ENCODE data around the gene BSND. TPM values are rescaled to one million over a fixed set of nuclear protein-coding genes. Genes with fewer than 3 reads are reported as not detected.

The BSND gene
- 0.14 TPM for total RNA-seq
- 0.11 TPM for polyA plus RNA-seq
- long read RNA-seq, donor 1 = 0 reads
- long read RNA-seq, donor 2 = 0 reads
- long read RNA-seq, donor 3 = 0 reads
- long read RNA-seq, donor 4 = 0 reads
- long read RNA-seq, donor 5, full-length matches to known transcripts = 1 of 1 reads
- long read RNA-seq, donor 5, partial matches to known transcripts = 0 of 1 reads
- long read RNA-seq, donor 5, other reads (novel, unspliced or antisense) = 0 of 1 reads
- long read RNA-seq, donor 6 = 0 reads
- long read RNA-seq, donor 7 = 0 reads
- long read RNA-seq, donor 8 = 0 reads
- long read RNA-seq, donor 9 = 0 reads
- long read RNA-seq, donor 10 = 0 reads

DNA sequence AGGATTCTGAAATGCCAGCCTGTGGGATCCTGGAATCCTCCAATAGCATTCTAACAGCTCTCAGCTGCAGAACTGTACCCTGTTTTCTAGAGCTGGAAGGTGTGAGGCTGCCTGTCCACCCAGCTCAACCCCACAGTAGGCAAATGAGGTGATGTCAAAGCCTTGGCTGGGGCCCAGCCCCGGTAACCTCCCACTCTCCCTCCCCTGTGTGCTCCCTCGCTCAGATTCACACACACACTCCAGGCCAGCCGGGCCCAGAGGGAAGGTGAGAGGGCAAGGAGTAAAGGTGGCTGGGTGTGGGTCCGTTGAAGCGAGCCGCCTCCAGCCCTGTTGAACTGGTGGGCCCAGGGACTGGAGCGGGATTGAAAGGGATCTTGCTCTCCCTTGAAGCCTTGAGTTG lies at the start of gene BSND:
BSND (plus strand) TSS at position 257 of the 400 bp plus-strand sequence. CDS start 254 bp downstream, outside the sequence.
- 84% methylated on average over 7 of the region's 7 CpGs for WGBS
- H3K27me3 ChIP-seq (ENCODE audit: control insufficient read depth in 2 of 2, insufficient read depth in 1 of 2, low read length in 1 of 2) = peaks cover 24 to 67% of the 10 kb centered on the region in 2 donors
- H3K27ac ChIP-seq (ENCODE audit: low read depth in 1 of 2, low read length in 1 of 2) = no peak within 1 kb of the TSS
- no peaks in the 10 kb centered on the region for H3K36me3 ChIP-seq (ENCODE audit: control insufficient read depth in 2 of 2, insufficient read depth in 2 of 2, low read length in 1 of 2)
- H3K4me3 ChIP-seq (ENCODE audit: low read length in 2 of 2) = no peak within 1 kb of the TSS
- DNase-seq (ENCODE audit: low read depth in 6 of 9, low spot score in 9 of 9) = no peak
- H3K9me3 ChIP-seq (ENCODE audit: control insufficient read depth in 2 of 2, insufficient read depth in 1 of 2, low read length in 1 of 2) = no peaks in the 10 kb centered on the region
- H3K4me1 ChIP-seq (ENCODE audit: control insufficient read depth in 2 of 2, insufficient read depth in 2 of 2, low read length in 2 of 2) = no peaks in the 10 kb centered on the region

DNA sequence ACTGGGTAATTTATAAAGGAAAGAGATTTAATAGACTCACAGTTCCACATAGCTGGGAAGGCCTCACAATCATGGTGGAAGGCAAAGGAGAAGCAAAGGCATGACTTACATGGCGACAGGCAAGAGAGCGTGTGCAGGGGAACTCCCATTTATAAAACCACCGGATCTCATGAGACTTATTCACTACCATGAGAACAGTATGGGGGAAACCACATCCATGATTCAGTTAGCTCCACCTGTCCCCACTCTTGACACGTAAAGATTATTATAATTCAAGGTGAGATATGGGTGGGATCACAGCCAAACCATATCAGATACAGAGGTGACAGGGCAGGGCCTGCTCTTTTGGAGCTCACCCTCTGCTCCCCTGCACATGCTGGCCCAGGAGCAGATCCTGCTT lies 49.7 kb upstream of the BSND start:
- DNase-seq (ENCODE audit: low read depth in 6 of 9, low spot score in 9 of 9) = no peak
- Histone ChIP-seq H3K9me3 (ENCODE audit: control insufficient read depth in 2 of 2, insufficient read depth in 1 of 2, low read length in 1 of 2) (no peaks in the 10 kb centered on the region), H3K4me3 (ENCODE audit: low read length in 2 of 2) (no peak overlapping the region), H3K27me3 (ENCODE audit: control insufficient read depth in 2 of 2, insufficient read depth in 1 of 2, low read length in 1 of 2) (peaks cover 0 to 4% of the 10 kb centered on the region in 2 donors), H3K4me1 (ENCODE audit: control insufficient read depth in 2 of 2, insufficient read depth in 2 of 2, low read length in 2 of 2) (peaks cover 2 to 4% of the 10 kb centered on the region in 2 donors), H3K27ac (ENCODE audit: low read depth in 1 of 2, low read length in 1 of 2) (no peak overlapping the region), H3K36me3 (ENCODE audit: control insufficient read depth in 2 of 2, insufficient read depth in 2 of 2, low read length in 1 of 2) (no peaks in the 10 kb centered on the region)
- WGBS = 86% methylated on average over 4 of the region's 4 CpGs

DNA sequence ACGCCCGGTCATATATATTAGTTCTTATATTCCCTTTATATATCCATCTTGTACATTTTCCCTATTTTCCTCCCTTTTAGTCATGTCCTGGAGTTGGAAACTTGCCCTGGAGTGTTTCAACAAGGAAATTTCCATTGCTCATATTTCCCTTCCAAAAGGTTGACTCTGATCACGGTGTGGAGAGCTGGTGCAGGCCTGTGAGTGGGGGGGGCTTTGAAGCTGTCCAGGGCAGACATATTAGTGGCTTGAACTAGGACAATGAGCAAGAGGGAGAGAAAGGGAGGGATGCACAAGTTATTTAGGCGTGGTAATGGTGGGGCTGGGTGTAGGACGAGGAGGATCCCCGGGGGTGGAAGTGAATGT lies 48.7 kb upstream of the BSND start:
- Histone ChIP-seq H3K27me3 (ENCODE audit: control insufficient read depth in 2 of 2, insufficient read depth in 1 of 2, low read length in 1 of 2) (peaks cover 0 to 4% of the 10 kb centered on the region in 2 donors), H3K4me3 (ENCODE audit: low read length in 2 of 2) (no peak overlapping the region), H3K36me3 (ENCODE audit: control insufficient read depth in 2 of 2, insufficient read depth in 2 of 2, low read length in 1 of 2) (no peaks in the 10 kb centered on the region), H3K27ac (ENCODE audit: low read depth in 1 of 2, low read length in 1 of 2) (no peak overlapping the region), H3K9me3 (ENCODE audit: control insufficient read depth in 2 of 2, insufficient read depth in 1 of 2, low read length in 1 of 2) (no peaks in the 10 kb centered on the region), H3K4me1 (ENCODE audit: control insufficient read depth in 2 of 2, insufficient read depth in 2 of 2, low read length in 2 of 2) (peaks cover 2 to 4% of the 10 kb centered on the region in 2 donors)
- DNase-seq (ENCODE audit: low read depth in 6 of 9, low spot score in 9 of 9) = no peak
- 86% methylated on average over 6 of the region's 6 CpGs for WGBS

DNA sequence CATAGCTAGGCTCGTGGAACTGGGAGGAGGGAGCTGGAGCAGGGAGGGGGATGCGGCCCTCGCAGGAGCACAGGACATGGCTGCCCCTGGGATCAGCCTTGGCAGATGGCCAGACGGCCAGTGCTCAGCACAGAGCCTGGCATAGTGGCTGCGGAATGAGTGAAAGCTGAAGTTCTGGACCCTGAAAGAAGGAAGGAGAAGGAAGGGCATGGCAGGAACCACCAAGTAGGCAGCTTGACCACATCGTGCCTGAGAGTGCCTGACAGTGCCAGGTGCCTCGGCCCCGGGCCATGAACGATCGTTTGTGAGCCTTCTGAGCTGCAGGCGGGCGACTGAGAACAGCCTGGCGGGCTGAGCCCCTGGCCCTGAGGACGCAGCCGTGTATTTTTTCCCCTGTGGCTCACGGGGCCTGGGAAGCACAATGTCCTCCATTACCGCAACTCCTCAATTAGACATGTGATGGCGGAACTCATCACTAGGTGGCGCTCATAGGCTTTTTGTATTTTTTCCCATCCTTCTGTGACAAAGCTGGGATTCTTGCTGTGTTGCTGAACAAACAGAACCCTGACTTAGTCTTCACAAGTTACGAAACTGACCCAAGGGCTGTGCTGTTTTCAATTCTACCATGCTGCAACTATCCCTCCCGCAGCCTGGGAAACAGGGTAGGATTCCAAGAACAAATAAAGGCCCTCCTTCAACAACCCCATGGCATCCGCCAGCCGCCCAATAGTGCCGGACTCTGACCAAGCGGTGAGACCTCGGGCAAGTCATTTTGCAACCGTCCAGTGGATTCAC lies 48.2 kb upstream of the BSND start:
- H3K27ac ChIP-seq (ENCODE audit: low read depth in 1 of 2, low read length in 1 of 2) = no peak overlapping the region
- peak in 8 of 9 donors; percentile 11 to 69 (median 42) for DNase-seq (ENCODE audit: low read depth in 6 of 9, low spot score in 9 of 9)
- peaks cover 2 to 4% of the 10 kb centered on the region in 2 donors for H3K4me1 ChIP-seq (ENCODE audit: control insufficient read depth in 2 of 2, insufficient read depth in 2 of 2, low read length in 2 of 2)
- H3K4me3 ChIP-seq (ENCODE audit: low read length in 2 of 2) = no peak overlapping the region
- H3K27me3 ChIP-seq (ENCODE audit: control insufficient read depth in 2 of 2, insufficient read depth in 1 of 2, low read length in 1 of 2) = peaks cover 0 to 2% of the 10 kb centered on the region in 2 donors
- H3K36me3 ChIP-seq (ENCODE audit: control insufficient read depth in 2 of 2, insufficient read depth in 2 of 2, low read length in 1 of 2) = no peaks in the 10 kb centered on the region
- no peaks in the 10 kb centered on the region for H3K9me3 ChIP-seq (ENCODE audit: control insufficient read depth in 2 of 2, insufficient read depth in 1 of 2, low read length in 1 of 2)
- WGBS = 51% methylated on average over 27 of the region's 27 CpGs

DNA sequence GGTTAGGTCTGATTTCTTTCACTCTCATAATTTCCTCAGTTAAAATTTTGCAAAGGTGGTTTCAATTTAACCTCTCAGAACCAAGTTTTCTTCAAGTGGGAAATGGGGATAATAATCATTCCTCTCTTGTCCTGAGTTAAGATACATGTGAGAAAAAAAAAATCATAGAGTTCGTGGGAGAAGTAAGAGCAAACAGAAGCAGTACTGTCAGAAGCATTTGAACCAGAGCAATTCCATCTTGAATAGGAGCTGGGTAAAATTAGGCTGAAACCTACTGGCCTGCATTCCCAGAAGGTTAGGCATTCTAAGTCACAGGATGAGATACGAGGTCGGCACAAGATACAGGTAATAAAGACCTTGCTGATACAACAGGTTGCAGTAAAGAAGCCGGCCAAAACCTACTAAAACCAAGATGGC lies 46.9 kb upstream of the BSND start:
- WGBS = 98% methylated on average over 4 of the region's 4 CpGs

DNA sequence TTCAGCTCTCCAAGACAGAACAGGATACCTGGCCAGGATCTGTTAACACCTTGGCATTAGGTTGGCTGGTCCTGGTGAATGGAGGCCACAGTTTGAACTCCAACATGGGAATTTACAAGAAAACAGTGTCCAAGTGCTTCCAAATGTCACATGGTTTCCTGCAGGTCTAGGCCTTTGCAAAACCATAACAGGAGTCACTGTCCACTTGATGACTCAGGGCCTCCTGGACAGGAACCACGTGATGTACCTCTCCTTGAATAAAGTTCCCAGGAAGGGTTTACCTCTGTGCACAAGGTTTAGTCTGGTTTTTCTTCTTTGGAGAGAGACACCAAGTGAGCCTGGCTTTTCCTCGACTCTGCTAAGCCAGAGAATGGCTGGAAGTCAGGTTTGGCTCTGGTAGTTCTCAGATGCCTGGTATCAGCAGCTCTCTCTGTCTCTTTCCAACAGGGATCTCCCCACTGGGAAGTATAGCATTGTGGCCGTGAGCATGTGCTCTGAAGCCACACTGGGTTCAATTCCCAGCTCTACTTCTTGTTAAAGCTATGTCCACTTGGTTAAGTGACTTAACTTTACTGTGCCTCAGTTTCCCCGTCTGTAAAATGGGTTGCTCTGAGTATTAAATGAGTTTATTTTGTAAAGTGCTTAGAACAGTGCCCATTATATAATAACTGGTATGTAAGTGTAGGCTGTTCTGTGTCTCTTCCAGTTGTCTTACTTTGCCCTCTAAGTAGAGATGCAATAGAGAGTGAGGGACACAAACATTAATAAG lies 45.6 kb upstream of the BSND start:
- no peak overlapping the region for H3K27ac ChIP-seq (ENCODE audit: low read depth in 1 of 2, low read length in 1 of 2)
- H3K9me3 ChIP-seq (ENCODE audit: control insufficient read depth in 2 of 2, insufficient read depth in 1 of 2, low read length in 1 of 2) = no peaks in the 10 kb centered on the region
- peaks cover 2 to 4% of the 10 kb centered on the region in 2 donors for H3K4me1 ChIP-seq (ENCODE audit: control insufficient read depth in 2 of 2, insufficient read depth in 2 of 2, low read length in 2 of 2)
- no peak overlapping the region for H3K4me3 ChIP-seq (ENCODE audit: low read length in 2 of 2)
- no peaks in the 10 kb centered on the region for H3K36me3 ChIP-seq (ENCODE audit: control insufficient read depth in 2 of 2, insufficient read depth in 2 of 2, low read length in 1 of 2)
- no peaks in the 10 kb centered on the region for H3K27me3 ChIP-seq (ENCODE audit: control insufficient read depth in 2 of 2, insufficient read depth in 1 of 2, low read length in 1 of 2)
- no peak for DNase-seq (ENCODE audit: low read depth in 6 of 9, low spot score in 9 of 9)
- 93% methylated on average over 4 of the region's 4 CpGs for WGBS

More for the DNA sequence above, 46.9 kb upstream of the BSND start:
- no peak overlapping the region for H3K4me3 ChIP-seq (ENCODE audit: low read length in 2 of 2)
- DNase-seq (ENCODE audit: low read depth in 6 of 9, low spot score in 9 of 9) = no peak
- no peaks in the 10 kb centered on the region for H3K36me3 ChIP-seq (ENCODE audit: control insufficient read depth in 2 of 2, insufficient read depth in 2 of 2, low read length in 1 of 2)
- H3K27ac ChIP-seq (ENCODE audit: low read depth in 1 of 2, low read length in 1 of 2) = no peak overlapping the region
- H3K4me1 ChIP-seq (ENCODE audit: control insufficient read depth in 2 of 2, insufficient read depth in 2 of 2, low read length in 2 of 2) = peaks cover 2 to 4% of the 10 kb centered on the region in 2 donors
- H3K9me3 ChIP-seq (ENCODE audit: control insufficient read depth in 2 of 2, insufficient read depth in 1 of 2, low read length in 1 of 2) = no peaks in the 10 kb centered on the region
- H3K27me3 ChIP-seq (ENCODE audit: control insufficient read depth in 2 of 2, insufficient read depth in 1 of 2, low read length in 1 of 2) = no peaks in the 10 kb centered on the region

DNA sequence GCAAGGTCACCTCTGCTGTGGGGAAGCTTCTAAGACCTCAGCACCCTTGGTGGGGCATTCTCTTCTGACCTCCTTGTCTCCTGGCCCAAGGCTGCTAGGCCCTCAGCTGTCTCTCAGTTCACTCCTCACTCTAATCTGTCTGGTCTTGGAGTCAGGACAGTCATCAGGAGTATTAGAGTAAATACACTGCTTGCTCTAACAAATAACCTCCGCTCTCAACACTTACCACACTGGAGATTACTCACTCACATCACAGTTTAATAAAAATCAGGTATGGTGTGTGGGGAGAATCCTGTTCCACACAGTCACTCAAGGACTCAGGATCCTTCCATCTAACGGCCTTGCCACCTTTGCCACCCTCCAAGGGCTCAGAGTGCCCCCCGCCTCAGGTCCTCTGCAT lies 44.9 kb upstream of the BSND start:
- 95% methylated on average over 3 of the region's 3 CpGs for WGBS
- DNase-seq (ENCODE audit: low read depth in 6 of 9, low spot score in 9 of 9) = no peak
- Histone ChIP-seq H3K27ac (ENCODE audit: low read depth in 1 of 2, low read length in 1 of 2) (no peak overlapping the region), H3K4me3 (ENCODE audit: low read length in 2 of 2) (no peak overlapping the region), H3K36me3 (ENCODE audit: control insufficient read depth in 2 of 2, insufficient read depth in 2 of 2, low read length in 1 of 2) (no peaks in the 10 kb centered on the region), H3K4me1 (ENCODE audit: control insufficient read depth in 2 of 2, insufficient read depth in 2 of 2, low read length in 2 of 2) (peaks cover 2 to 4% of the 10 kb centered on the region in 2 donors), H3K27me3 (ENCODE audit: control insufficient read depth in 2 of 2, insufficient read depth in 1 of 2, low read length in 1 of 2) (no peaks in the 10 kb centered on the region), H3K9me3 (ENCODE audit: control insufficient read depth in 2 of 2, insufficient read depth in 1 of 2, low read length in 1 of 2) (no peaks in the 10 kb centered on the region)

DNA sequence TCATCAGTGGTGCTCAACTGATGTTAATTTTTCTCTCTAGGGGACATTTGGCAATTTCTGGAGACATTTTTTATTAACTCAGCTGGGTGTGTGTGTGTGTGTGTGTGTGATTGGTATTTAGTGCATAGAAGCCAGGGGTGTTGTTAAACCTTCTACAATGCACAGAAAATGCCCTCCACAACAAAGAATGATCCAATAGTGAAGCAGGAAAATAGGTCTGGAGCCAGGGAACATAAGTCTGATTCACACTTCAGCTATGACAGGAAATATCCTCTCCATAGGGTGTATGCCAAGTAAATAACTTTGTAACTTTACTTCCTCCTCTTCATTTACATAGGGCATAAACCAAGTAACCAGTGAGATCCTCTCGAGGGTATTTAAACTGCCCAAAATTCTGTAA lies 43.4 kb upstream of the BSND start:
- H3K27ac ChIP-seq (ENCODE audit: low read depth in 1 of 2, low read length in 1 of 2) = no peak overlapping the region
- no peak overlapping the region for H3K4me3 ChIP-seq (ENCODE audit: low read length in 2 of 2)
- no peak for DNase-seq (ENCODE audit: low read depth in 6 of 9, low spot score in 9 of 9)
- H3K36me3 ChIP-seq (ENCODE audit: control insufficient read depth in 2 of 2, insufficient read depth in 2 of 2, low read length in 1 of 2) = no peaks in the 10 kb centered on the region
- H3K9me3 ChIP-seq (ENCODE audit: control insufficient read depth in 2 of 2, insufficient read depth in 1 of 2, low read length in 1 of 2) = no peaks in the 10 kb centered on the region
- no peaks in the 10 kb centered on the region for H3K27me3 ChIP-seq (ENCODE audit: control insufficient read depth in 2 of 2, insufficient read depth in 1 of 2, low read length in 1 of 2)
- WGBS = 92% methylated on average over 1 of the region's 1 CpG
- peaks cover 2 to 3% of the 10 kb centered on the region in 2 donors for H3K4me1 ChIP-seq (ENCODE audit: control insufficient read depth in 2 of 2, insufficient read depth in 2 of 2, low read length in 2 of 2)

DNA sequence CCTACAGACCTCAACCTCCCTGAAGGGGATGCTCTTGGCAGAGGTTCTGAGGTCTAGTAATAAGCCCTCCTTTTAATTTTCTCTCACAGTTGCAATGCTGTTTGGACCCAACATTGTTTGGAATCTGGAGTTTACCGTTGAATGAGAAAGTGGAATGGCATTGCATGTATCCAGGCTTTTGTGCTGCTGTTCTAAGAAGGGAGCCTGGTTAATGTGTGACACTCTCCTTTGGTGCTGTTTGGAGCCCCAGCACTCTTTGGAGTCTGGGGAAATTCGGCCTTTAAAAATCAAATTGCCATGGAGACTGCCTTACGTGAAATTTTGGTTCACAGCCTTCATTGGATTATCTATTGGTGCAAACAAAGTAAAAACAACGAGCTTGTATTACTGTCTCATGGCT lies 42.0 kb upstream of the BSND start:
- Histone ChIP-seq H3K27me3 (ENCODE audit: control insufficient read depth in 2 of 2, insufficient read depth in 1 of 2, low read length in 1 of 2) (no peaks in the 10 kb centered on the region), H3K4me1 (ENCODE audit: control insufficient read depth in 2 of 2, insufficient read depth in 2 of 2, low read length in 2 of 2) (no peaks in the 10 kb centered on the region)
- WGBS = 95% methylated on average over 4 of the region's 4 CpGs

More for the DNA sequence above, 42.0 kb upstream of the BSND start:
- no peak for DNase-seq (ENCODE audit: low read depth in 6 of 9, low spot score in 9 of 9)
- Histone ChIP-seq H3K9me3 (ENCODE audit: control insufficient read depth in 2 of 2, insufficient read depth in 1 of 2, low read length in 1 of 2) (no peaks in the 10 kb centered on the region), H3K36me3 (ENCODE audit: control insufficient read depth in 2 of 2, insufficient read depth in 2 of 2, low read length in 1 of 2) (no peaks in the 10 kb centered on the region), H3K4me3 (ENCODE audit: low read length in 2 of 2) (no peak overlapping the region), H3K27ac (ENCODE audit: low read depth in 1 of 2, low read length in 1 of 2) (no peak overlapping the region)

All from thymus (tissue), 14 donors.